Effector memory CD4-positive, alpha-beta T cell (primary cell): ENCODE results near the gene EIF5A.

Experiments
- DNase-seq, 3 donors: peaks; one replicate each; pipeline ENCODE4 v3.0.0-alpha.2; 2020
- H3K27ac ChIP-seq: 2 replicates; pipeline ENCODE4 v1.7.0; 2013; ENCODE audit warnings: mild to moderate bottlenecking, low read length, moderate library complexity; ENCODE audit not compliant: insufficient read depth, poor library complexity, severe bottlenecking
- H3K27me3 ChIP-seq: replicated peaks from 2 replicates; pipeline ENCODE4 v1.7.0; 2013; ENCODE audit warnings: mild to moderate bottlenecking, low read length; ENCODE audit not compliant: insufficient read depth, control insufficient read depth, poor library complexity, severe bottlenecking
- H3K36me3 ChIP-seq: 2 replicates; pipeline ENCODE4 v1.7.0; 2013; ENCODE audit warnings: mild to moderate bottlenecking, low read length, moderate library complexity; ENCODE audit not compliant: control insufficient read depth, insufficient read depth
- H3K4me1 ChIP-seq: 2 replicates; pipeline ENCODE4 v1.7.0; 2013; ENCODE audit warnings: low read length, mild to moderate bottlenecking; ENCODE audit not compliant: control insufficient read depth, insufficient read depth, poor library complexity, severe bottlenecking
- H3K4me3 ChIP-seq: 2 replicates; pipeline ENCODE4 v1.7.0; 2013; ENCODE audit warnings: low read length, low read depth, mild to moderate bottlenecking; ENCODE audit not compliant: insufficient read depth, poor library complexity, severe bottlenecking
- H3K9me3 ChIP-seq: 2 replicates; pipeline ENCODE4 v1.7.0; 2013; ENCODE audit warnings: mild to moderate bottlenecking, low read length, moderate library complexity; ENCODE audit not compliant: control insufficient read depth
- total RNA-seq, 3 donors: gene quantifications; one replicate each; lab custom pipeline; 2026; lab: John Stamatoyannopoulos, UW

The EIF5A gene
- total RNA-seq, result 181 to 235 (median 200) reads per million in 3 donors

- peaks cover 18% of the 10 kb centered on the region for H3K4me1 ChIP-seq
- H3K4me3 ChIP-seq, result peak within 1 kb of the TSS; percentile 93
- H3K36me3 ChIP-seq, result peaks cover 28% of the 10 kb centered on the region
- peak within 1 kb of the TSS; percentile 98 for H3K27ac ChIP-seq
- peak; percentile 100 for DNase-seq
- no peaks in the 10 kb centered on the region for H3K27me3 ChIP-seq
- no peaks in the 10 kb centered on the region for H3K9me3 ChIP-seq
These were observed at the start of gene EIF5A for GRCh38 chr17:7306911-7307685. Gene EIF5A, plus strand, starts transcription at chr17:7307628. Its CDS starts 2,008 bp downstream, at chr17:7309636.

- H3K9me3 ChIP-seq, result no peaks in the 10 kb centered on the region
- H3K4me1 ChIP-seq, result peaks cover 30% of the 10 kb centered on the region
- H3K4me3 ChIP-seq, result no peak overlapping the region
- peaks cover 23% of the 10 kb centered on the region for H3K36me3 ChIP-seq
- no peak for DNase-seq
- H3K27me3 ChIP-seq, result no peaks in the 10 kb centered on the region
- no peak overlapping the region for H3K27ac ChIP-seq
These were observed 48.5 kb upstream of the EIF5A start for GRCh38 chr17:7258731-7259554.

- no peaks in the 10 kb centered on the region for H3K27me3 ChIP-seq
- no peaks in the 10 kb centered on the region for H3K9me3 ChIP-seq
- no peak overlapping the region for H3K4me3 ChIP-seq
- H3K4me1 ChIP-seq, result peaks cover 30% of the 10 kb centered on the region
- H3K36me3 ChIP-seq, result peaks cover 20% of the 10 kb centered on the region
- no peak for DNase-seq
- no peak overlapping the region for H3K27ac ChIP-seq
These were observed 47.9 kb upstream of the EIF5A start for GRCh38 chr17:7259555-7259889.

- DNase-seq, result no peak
- H3K27me3 ChIP-seq, result no peaks in the 10 kb centered on the region
- no peak overlapping the region for H3K27ac ChIP-seq
- H3K9me3 ChIP-seq, result no peaks in the 10 kb centered on the region
- H3K4me3 ChIP-seq, result no peak overlapping the region
- peaks cover 30% of the 10 kb centered on the region for H3K4me1 ChIP-seq
- peaks cover 15% of the 10 kb centered on the region for H3K36me3 ChIP-seq
These were observed 47.3 kb upstream of the EIF5A start for GRCh38 chr17:7260151-7260550.

- H3K4me3 ChIP-seq, result peak overlapping the region; percentile 62
- DNase-seq, result no peak
- peaks cover 30% of the 10 kb centered on the region for H3K4me1 ChIP-seq
- peaks cover 15% of the 10 kb centered on the region for H3K36me3 ChIP-seq
- peak overlapping the region; percentile 57 for H3K27ac ChIP-seq
- no peaks in the 10 kb centered on the region for H3K9me3 ChIP-seq
- no peaks in the 10 kb centered on the region for H3K27me3 ChIP-seq
These were observed 46.6 kb upstream of the EIF5A start for GRCh38 chr17:7260651-7261378.

- H3K4me3 ChIP-seq, result peak overlapping the region; percentile 62
- peaks cover 12% of the 10 kb centered on the region for H3K36me3 ChIP-seq
- peak overlapping the region; percentile 57 for H3K27ac ChIP-seq
- no peaks in the 10 kb centered on the region for H3K27me3 ChIP-seq
- DNase-seq, result no peak
- H3K9me3 ChIP-seq, result no peaks in the 10 kb centered on the region
- H3K4me1 ChIP-seq, result peaks cover 30% of the 10 kb centered on the region
These were observed 45.8 kb upstream of the EIF5A start for GRCh38 chr17:7261379-7262191.

GRCh38 chr17:7262192-7262934 is 45.1 kb upstream of the EIF5A start, which contains the start of gene CLDN7:
Gene CLDN7, minus strand, starts transcription at chr17:7262478. Its CDS starts 435 bp downstream, at chr17:7262043.
- H3K4me1 ChIP-seq, result peaks cover 30% of the 10 kb centered on the region
- no peak for DNase-seq
- H3K4me3 ChIP-seq, result peak within 1 kb of the TSS; percentile 62
- peaks cover 9% of the 10 kb centered on the region for H3K36me3 ChIP-seq
- no peaks in the 10 kb centered on the region for H3K27me3 ChIP-seq
- H3K27ac ChIP-seq, result peak within 1 kb of the TSS; percentile 57
- no peaks in the 10 kb centered on the region for H3K9me3 ChIP-seq

- no peak for DNase-seq
- H3K27ac ChIP-seq, result no peak overlapping the region
- peaks cover 30% of the 10 kb centered on the region for H3K4me1 ChIP-seq
- H3K9me3 ChIP-seq, result no peaks in the 10 kb centered on the region
- H3K4me3 ChIP-seq, result peak overlapping the region; percentile 62
- H3K27me3 ChIP-seq, result no peaks in the 10 kb centered on the region
- peaks cover 9% of the 10 kb centered on the region for H3K36me3 ChIP-seq
These were observed 44.3 kb upstream of the EIF5A start for GRCh38 chr17:7262935-7263800.
